GM10266 (cell line): ENCODE measurements around the gene FAM110A.
A peak's percentile ranks its signal among the peaks of the same experiment; 100 is the strongest.

Experiments used
- DNase-seq: peaks from one replicate; pipeline ENCODE4 v3.0.0; 2012; ENCODE audit errors: extremely low spot score
- TF ChIP-seq, protein P1 (sequence below): IDR thresholded peaks from 2 replicates; pipeline ENCODE4 v1.5.1; 2012; ENCODE audit warnings: mild to moderate bottlenecking, low read depth; ENCODE audit not compliant: control insufficient read depth, insufficient read depth; ENCODE audit errors: missing control alignments

FAM110A gene

GRCh38 chr20:820323-820953 lies 13.1 kb upstream of the FAM110A start:
- TF ChIP-seq, protein P1, sequence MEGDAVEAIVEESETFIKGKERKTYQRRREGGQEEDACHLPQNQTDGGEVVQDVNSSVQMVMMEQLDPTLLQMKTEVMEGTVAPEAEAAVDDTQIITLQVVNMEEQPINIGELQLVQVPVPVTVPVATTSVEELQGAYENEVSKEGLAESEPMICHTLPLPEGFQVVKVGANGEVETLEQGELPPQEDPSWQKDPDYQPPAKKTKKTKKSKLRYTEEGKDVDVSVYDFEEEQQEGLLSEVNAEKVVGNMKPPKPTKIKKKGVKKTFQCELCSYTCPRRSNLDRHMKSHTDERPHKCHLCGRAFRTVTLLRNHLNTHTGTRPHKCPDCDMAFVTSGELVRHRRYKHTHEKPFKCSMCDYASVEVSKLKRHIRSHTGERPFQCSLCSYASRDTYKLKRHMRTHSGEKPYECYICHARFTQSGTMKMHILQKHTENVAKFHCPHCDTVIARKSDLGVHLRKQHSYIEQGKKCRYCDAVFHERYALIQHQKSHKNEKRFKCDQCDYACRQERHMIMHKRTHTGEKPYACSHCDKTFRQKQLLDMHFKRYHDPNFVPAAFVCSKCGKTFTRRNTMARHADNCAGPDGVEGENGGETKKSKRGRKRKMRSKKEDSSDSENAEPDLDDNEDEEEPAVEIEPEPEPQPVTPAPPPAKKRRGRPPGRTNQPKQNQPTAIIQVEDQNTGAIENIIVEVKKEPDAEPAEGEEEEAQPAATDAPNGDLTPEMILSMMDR = no peak
- no peak for DNase-seq

- peak; percentile 2 for DNase-seq
- TF ChIP-seq, protein P1 = no peak
These were observed 12.3 kb upstream of the FAM110A start for GRCh38 chr20:821046-821730.

DNA sequence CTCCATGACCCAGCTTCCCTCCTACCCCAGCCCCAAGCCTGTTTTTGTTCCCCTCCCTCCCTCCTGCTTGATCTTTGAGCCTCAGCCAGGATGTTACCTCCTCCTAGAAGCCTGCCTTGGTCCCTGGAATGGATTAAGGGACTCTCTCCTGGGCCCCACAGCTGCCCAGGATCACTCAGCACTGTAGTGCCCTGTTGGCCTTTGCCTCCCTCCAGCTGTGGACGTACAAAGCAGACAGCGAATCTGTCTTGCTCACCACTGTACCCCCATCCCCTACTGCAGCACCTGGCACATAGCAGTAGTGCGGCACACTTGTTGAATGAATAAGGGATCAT lies 11.8 kb upstream of the FAM110A start:
- peak; percentile 2 for DNase-seq
- TF ChIP-seq, protein P1 = no peak

DNA sequence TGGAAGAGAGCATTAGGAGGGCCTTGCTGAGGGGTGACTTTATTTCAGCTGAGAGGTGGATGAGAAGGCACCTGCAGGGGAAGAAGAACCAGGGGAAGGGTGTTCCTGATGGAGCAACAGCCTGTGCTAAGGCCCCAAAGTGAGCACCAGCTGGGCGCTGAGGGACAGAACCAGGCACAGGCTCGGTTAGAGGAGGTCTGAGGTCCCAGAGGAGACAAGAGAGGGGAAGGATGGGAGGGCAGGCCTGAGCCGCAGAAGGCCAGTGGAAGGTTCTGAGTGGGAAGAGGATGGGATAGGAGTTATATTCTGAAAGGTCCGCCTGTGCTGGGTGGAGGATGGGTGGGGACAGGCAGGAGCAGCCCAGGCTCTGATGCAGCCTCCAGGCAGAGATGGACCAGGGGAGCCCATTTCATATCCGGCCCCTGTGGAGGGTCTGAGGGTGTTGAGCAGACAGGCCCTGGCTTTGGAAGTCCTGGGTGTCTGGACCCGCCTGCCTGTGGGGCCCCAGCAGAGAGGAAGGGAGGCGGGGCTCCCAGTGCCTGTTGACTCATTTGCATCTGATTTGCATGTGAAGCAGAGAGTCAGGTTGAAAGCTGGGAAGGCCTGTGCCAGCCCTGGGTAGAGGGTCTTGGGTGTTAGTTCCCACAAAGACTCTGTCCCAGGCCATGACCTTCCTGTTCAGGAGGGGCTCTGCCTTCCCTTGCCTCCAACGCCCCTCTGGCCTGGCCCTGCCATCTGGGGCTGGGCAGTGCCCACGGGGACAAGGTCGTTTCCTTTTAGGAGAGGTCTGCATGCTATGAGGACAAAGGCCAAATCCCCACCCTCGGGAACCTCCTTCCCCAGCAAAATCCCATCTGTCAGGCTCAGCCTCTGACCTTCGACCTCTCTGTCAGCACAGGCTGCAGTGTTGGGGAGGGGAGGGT lies 10.6 kb upstream of the FAM110A start:
- no peak for DNase-seq
- TF ChIP-seq, protein P1 = no peak

- TF ChIP-seq, protein P1 = no peak
- no peak for DNase-seq
These were observed 10.0 kb upstream of the FAM110A start for GRCh38 chr20:823574-823902.

GRCh38 chr20:824490-824889 lies 9.0 kb upstream of the FAM110A start:
- TF ChIP-seq, protein P1 = no peak
- no peak for DNase-seq
